SW480 (cell line): ENCODE results near the gene PIP.
A peak's percentile ranks its signal among the peaks of the same experiment; 100 is the strongest.
"Not testable (repeated sequence)": the region's sequence is repeated elsewhere in the genome, so short reads cannot be mapped to it uniquely, and the experiment has no call there.

Experiments
- DNase-seq: peaks from one replicate; pipeline ENCODE4 v3.0.0-alpha.2; 2016; ENCODE audit warnings: low spot score

The PIP gene, protein sequence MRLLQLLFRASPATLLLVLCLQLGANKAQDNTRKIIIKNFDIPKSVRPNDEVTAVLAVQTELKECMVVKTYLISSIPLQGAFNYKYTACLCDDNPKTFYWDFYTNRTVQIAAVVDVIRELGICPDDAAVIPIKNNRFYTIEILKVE

GRCh38 chr7:143131781-143132180, at the start of gene PIP:
Gene PIP (plus strand): TSS chr7:143132077. CDS start chr7:143132117, 40 bp downstream.
- DNase-seq, result no peak

DNA sequence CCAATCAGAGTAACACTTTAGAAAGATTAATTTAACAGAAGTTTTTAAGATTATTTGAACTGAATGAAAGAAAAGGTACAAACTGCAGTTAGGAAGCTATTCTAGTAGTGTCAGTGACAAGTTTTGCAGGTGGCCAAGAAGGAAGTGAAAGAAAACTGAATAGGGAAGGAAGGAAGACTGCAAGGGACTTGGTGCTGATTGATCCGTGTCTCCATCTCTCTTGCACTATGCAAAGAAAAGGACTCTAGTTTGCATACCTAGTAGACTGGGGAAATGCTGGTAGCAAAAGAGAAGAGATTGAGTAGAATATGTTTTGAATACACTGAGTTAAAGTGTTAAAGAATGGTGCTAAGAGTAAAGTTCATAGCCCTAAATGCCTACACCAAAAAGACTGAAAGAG, 46.8 kb upstream of the PIP start:
- no peak for DNase-seq

DNA sequence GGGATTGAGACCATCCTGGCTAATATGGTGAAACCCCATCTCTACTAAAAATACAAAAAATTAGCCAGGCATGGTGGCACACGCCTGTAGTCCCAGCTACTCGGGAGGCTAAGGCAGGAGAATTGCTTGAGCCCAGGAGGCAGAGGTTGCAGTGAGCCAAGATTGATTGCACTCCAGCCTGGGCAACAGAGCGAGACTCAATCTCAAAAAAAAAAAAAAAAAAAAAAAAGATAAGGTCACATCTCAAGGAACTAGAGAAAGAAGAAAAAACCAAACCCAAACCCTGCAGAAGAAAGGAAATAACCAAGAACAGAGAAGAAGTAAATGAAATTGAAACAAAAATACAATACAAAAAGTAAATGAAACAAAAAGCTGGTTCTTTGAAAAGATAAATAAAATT, 46.3 kb upstream of the PIP start:
- not testable (repeated sequence) for DNase-seq

DNA sequence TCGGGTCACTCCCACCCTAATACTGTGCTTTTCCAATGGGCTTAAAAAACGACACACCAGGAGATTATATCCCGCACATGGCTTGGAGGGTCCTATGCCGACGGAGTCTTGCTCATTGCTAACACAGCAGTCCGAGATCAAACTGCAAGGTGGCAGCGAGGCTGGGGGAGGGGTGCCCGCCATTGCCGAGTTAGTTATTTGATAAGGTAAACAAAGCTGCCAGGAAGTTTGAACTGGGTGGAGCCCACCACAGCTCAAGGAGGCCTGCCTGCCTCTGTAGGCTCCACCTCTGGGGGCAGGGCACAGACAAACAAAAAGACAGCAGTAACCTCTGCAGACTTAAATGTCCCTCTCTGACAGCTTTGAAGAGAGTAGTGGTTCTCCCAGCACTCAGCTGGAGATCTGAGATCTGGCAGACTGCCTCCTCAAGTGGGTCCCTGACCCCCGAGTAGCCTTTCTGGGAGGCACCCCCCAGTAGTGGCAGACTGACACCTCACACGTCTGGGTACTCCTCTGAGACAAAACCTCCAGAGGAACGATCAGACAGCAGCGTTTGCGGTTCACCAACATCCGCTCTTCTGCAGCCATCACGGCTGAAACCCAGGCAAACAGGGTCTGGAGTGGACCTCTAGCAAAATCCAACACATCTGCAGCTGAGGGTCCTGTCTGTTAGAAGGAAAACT, 43.2 kb upstream of the PIP start:
- DNase-seq, result not testable (repeated sequence)

- no peak for DNase-seq
Measured at GRCh38 chr7:143096146-143096545, 35.7 kb upstream of the PIP start.

DNA sequence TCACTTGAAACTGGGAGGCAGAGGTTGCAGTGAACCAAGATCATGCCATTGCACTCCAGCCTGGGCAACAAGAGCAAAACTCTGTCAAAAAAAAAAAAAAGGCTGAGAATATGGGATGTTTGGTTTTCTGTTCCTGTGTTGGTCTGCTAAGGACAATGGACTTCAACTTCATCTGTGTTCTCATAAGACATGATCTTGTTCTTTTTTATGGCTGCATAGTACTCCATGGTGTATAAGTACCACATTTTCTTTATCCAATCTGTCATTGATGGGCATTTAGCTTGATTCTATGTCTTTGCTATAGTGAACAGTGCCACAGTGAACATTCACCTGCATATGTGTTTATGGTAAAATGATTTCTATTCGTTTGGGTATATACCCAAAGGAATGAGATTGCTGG, 32.3 kb upstream of the PIP start:
- DNase-seq, result not testable (repeated sequence)

- no peak for DNase-seq
Measured at GRCh38 chr7:143104759-143105158, 27.1 kb upstream of the PIP start.

GRCh38 chr7:143108019-143108418, 23.9 kb upstream of the PIP start:
- DNase-seq, result not testable (repeated sequence)

DNA sequence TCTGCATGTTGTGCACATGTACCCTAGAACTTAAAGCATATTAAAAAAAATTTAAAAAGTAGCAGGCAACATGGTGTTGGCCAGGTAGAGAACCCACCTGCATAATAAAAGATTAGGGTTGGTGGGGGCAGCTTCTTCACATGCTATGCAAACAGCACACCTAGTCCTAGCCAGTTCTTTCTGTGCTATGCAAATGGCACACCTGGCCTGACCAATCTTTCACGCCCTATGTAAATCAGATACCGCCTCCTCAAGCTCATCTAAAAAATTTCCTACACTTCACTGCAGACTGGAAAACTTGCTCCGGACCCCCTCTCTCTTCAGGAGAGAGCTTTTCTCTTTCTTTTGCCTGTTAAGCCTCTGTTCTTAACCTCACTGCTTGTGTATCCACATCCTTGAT, 14.5 kb upstream of the PIP start:
- no peak for DNase-seq

- DNase-seq, result no peak
Measured at GRCh38 chr7:143120691-143121405, 11.0 kb upstream of the PIP start.

GRCh38 chr7:143123326-143123725, 8.6 kb upstream of the PIP start:
- not testable (repeated sequence) for DNase-seq

- DNase-seq, result no peak
Measured at GRCh38 chr7:143126146-143126545, 5.7 kb upstream of the PIP start.

DNA sequence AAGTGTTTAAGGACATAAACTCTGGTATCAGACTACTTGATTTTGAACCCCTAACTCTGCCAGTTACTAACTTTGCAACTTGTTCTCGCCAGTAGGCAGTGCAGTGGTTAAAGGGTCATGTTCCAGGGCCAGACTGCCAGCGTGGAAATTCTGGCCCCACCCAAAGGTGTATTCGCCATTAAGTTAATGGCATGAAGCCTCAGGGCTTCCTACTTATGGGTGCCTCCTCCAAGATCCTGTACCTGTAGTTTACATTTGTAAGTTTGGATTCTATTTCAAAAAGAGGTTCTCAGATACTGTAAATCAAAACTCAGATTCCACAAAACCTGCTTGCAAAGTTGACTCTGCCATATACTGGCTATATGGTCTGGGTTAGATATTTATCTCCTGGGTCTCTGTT, 2.8 kb upstream of the PIP start:
- no peak for DNase-seq

GRCh38 chr7:143129477-143129876, 2.4 kb upstream of the PIP start:
- DNase-seq, result no peak

DNA sequence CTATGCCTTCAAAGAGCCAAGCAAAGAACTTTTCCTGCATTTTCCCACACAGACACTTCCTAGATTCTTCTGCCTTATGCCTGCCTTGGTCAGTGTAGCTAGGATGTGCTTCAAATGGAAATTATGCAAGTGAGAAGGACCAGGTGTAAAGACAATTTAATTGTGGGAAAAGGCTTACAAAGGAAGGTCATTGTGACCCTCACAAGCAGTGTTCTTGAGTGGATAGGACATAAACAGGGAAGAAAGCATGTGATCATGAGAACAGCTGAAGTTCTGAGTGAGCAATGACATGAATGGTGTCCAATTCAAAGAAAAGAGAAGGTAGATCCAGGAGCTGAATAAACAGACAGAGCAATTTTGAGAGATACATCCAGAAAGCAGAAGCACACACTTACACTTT, 1.3 kb upstream of the PIP start:
- DNase-seq, result no peak

DNA sequence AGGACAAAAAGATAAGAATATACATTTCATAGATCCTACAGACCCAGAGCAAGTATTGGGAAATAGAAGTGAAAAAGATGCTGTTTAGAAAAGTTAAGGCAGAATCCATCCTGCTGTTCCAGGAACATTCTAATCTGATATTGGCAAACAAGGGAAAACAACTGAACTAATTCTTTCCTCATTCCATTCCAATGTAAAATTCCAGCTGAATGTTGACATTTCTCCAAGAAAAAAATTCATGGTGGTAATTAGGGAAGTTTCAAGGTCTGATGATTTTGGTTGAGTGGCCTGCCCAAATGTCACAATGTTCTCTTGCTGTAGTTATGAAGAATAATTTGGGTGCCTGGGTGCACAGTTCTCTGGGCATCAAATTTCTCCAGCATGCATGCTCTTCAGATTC, 15.2 kb downstream of the PIP start:
- no peak for DNase-seq

- no peak for DNase-seq
Measured at GRCh38 chr7:143148050-143148449, 16.2 kb downstream of the PIP start.

- no peak for DNase-seq
Measured at GRCh38 chr7:143148651-143149050, 16.8 kb downstream of the PIP start.

DNA sequence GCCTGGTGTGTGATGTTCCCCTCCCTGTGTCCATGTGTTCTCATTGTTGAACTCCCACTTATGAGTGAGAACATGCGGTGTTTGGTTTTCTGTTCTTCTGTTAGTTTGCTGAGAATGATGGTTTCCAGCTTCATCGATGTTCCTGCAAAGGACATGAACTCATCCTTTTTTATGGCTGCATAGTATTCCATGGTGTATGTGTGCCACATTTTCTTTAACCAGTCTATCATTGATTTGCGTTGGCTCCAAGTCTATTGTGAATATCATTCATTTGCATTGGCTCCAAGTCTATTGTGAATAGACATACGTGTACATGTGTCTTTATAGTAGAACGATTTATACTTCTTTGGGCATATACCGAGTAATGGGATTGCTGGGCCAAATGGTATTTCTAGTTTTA, 18.8 kb downstream of the PIP start:
- not testable (repeated sequence) for DNase-seq

DNA sequence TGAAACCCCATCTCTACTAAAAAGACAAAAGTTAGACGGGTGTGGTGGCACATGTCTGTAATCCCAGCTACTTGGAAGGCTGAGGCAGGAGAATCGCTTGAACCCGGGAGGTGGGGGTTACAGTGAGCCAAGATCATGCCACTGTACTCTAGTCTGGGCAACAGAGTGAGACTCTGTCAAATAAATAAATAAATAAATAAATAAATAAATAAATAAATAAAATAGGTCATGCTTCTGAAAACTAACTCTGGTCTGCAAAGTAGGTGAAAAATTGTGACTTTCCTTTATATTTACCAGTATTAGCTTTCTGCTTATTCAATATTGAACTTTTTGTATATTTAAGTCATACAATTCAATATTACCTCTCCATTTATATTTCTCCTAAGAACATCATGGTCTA, 26.7 kb downstream of the PIP start:
- DNase-seq, result not testable (repeated sequence)

GRCh38 chr7:143171697-143172096, 39.8 kb downstream of the PIP start:
- peak; percentile 6 for DNase-seq

DNA sequence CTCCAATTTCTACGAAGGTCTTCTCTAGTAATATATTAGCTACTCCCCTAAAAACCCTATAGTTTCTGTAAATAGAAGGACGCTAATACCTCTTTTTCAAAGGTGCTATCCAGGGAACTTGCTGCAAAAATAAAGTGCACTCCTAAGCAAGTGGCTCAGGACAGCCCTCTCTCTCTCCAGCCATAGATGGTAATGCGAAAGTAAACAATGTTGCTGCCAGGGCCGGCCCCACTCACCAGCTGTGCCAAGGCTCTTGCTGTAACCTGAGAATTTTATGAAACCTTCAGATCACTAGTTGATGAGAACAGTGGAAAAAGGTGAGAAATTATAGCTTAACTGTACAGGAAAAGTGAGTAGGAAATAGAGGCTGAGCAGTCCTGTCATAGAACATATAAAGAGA, 40.5 kb downstream of the PIP start:
- peak; percentile 20 for DNase-seq

GRCh38 chr7:143176128-143176527, 44.3 kb downstream of the PIP start:
- no peak for DNase-seq
